GM23338 (cell line): ENCODE measurements around the gene KCNC4. TPM values are rescaled to one million over a fixed set of nuclear protein-coding genes. Genes with fewer than 3 reads are reported as not detected.

Experiments
- EZH2 ChIP-seq: fragments of 200-600 bp; sonication (generic); IDR thresholded peaks from one replicate; pipeline ENCODE4 v1.8.0; 2017; ENCODE audit warnings: antibody characterized with exemption, mild to moderate bottlenecking, low read depth; ENCODE audit not compliant: unreplicated experiment
- EZH2phosphoT487 ChIP-seq: fragments of 200-600 bp; sonication (generic); IDR thresholded peaks from one replicate; pipeline ENCODE4 v1.8.1; 2018; ENCODE audit warnings: antibody characterized with exemption; ENCODE audit not compliant: unreplicated experiment
- NANOG ChIP-seq: IDR thresholded peaks from 2 replicates; pipeline ENCODE4 v1.6.1; 2016; ENCODE audit warnings: antibody characterized with exemption, borderline replicate concordance
- POLR2AphosphoS5 ChIP-seq: IDR thresholded peaks from 2 replicates; pipeline ENCODE4 v1.6.1; 2016; ENCODE audit warnings: antibody characterized with exemption, low read depth
- STAT1 ChIP-seq: IDR thresholded peaks from one replicate; pipeline ENCODE4 v1.6.1; 2016; ENCODE audit warnings: antibody characterized with exemption; ENCODE audit not compliant: unreplicated experiment
- ZNF114 ChIP-seq: fragments of 250-450 bp; sonication (Bioruptor Pico); IDR thresholded peaks from 2 replicates; pipeline ENCODE4 v1.5.0; 2020; ENCODE audit warnings: mild to moderate bottlenecking, moderate library complexity
- ZNF331 ChIP-seq: fragments of 250-450 bp; sonication (Bioruptor Pico); IDR thresholded peaks from 2 replicates; pipeline ENCODE4 v1.5.0; 2020; ENCODE audit warnings: low read depth, mild to moderate bottlenecking, moderate library complexity
- polyA plus RNA-seq: library from polyadenylated mRNA; unstranded; fragments of >200 nt; fragmentation: Nextera tagmentation; extraction: Ambion mirVana; gene quantifications from 2 replicates; pipeline ENCODE4 v1.2.1, GENCODE V29; 2016
- total RNA-seq: library from RNA; depleted of rRNA; stranded (reverse); fragments of >200 nt; shearing (Covaris generic); gene quantifications from 2 replicates; pipeline ENCODE4 v1.2.3, GENCODE V29; 2014
- TF ChIP-seq, protein P1 (sequence below): fragments of 250-450 bp; sonication (Bioruptor Pico); IDR thresholded peaks from 2 replicates; pipeline ENCODE4 v1.5.0; 2020; ENCODE audit warnings: mild to moderate bottlenecking, moderate library complexity
- TF ChIP-seq, protein P2 (sequence below): IDR thresholded peaks from one replicate; pipeline ENCODE4 v1.6.1; 2018; ENCODE audit warnings: antibody characterized with exemption; ENCODE audit not compliant: unreplicated experiment
- TF ChIP-seq, protein P3 (sequence below): IDR thresholded peaks from 2 replicates; pipeline ENCODE4 v1.6.1; 2016; ENCODE audit warnings: antibody characterized with exemption

KCNC4 gene
- total and polyA plus RNA-seq, 2 experiments from 2014 or later: 3.5 to 10.7 TPM

DNA sequence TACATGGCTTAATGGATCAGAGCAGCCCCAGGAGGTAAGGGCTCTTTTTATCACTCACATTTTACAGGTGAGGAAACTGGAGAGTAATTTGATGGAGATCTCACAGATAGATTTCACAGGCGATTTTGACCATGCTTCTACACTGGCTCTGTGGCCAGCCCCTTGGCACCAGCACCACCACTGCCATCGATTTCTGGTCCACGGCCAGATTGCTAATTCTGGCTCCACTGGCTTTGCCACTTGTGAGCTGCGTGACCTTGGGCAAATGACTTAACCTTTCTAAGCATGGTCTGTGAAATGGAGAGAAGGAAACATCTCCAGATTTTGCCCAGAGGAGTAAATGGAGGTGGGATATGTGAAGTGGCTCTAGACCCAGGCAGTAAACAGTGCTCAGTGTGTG lies 32.6 kb downstream of the KCNC4 start (continued):
- TF ChIP-seq, protein P1, sequence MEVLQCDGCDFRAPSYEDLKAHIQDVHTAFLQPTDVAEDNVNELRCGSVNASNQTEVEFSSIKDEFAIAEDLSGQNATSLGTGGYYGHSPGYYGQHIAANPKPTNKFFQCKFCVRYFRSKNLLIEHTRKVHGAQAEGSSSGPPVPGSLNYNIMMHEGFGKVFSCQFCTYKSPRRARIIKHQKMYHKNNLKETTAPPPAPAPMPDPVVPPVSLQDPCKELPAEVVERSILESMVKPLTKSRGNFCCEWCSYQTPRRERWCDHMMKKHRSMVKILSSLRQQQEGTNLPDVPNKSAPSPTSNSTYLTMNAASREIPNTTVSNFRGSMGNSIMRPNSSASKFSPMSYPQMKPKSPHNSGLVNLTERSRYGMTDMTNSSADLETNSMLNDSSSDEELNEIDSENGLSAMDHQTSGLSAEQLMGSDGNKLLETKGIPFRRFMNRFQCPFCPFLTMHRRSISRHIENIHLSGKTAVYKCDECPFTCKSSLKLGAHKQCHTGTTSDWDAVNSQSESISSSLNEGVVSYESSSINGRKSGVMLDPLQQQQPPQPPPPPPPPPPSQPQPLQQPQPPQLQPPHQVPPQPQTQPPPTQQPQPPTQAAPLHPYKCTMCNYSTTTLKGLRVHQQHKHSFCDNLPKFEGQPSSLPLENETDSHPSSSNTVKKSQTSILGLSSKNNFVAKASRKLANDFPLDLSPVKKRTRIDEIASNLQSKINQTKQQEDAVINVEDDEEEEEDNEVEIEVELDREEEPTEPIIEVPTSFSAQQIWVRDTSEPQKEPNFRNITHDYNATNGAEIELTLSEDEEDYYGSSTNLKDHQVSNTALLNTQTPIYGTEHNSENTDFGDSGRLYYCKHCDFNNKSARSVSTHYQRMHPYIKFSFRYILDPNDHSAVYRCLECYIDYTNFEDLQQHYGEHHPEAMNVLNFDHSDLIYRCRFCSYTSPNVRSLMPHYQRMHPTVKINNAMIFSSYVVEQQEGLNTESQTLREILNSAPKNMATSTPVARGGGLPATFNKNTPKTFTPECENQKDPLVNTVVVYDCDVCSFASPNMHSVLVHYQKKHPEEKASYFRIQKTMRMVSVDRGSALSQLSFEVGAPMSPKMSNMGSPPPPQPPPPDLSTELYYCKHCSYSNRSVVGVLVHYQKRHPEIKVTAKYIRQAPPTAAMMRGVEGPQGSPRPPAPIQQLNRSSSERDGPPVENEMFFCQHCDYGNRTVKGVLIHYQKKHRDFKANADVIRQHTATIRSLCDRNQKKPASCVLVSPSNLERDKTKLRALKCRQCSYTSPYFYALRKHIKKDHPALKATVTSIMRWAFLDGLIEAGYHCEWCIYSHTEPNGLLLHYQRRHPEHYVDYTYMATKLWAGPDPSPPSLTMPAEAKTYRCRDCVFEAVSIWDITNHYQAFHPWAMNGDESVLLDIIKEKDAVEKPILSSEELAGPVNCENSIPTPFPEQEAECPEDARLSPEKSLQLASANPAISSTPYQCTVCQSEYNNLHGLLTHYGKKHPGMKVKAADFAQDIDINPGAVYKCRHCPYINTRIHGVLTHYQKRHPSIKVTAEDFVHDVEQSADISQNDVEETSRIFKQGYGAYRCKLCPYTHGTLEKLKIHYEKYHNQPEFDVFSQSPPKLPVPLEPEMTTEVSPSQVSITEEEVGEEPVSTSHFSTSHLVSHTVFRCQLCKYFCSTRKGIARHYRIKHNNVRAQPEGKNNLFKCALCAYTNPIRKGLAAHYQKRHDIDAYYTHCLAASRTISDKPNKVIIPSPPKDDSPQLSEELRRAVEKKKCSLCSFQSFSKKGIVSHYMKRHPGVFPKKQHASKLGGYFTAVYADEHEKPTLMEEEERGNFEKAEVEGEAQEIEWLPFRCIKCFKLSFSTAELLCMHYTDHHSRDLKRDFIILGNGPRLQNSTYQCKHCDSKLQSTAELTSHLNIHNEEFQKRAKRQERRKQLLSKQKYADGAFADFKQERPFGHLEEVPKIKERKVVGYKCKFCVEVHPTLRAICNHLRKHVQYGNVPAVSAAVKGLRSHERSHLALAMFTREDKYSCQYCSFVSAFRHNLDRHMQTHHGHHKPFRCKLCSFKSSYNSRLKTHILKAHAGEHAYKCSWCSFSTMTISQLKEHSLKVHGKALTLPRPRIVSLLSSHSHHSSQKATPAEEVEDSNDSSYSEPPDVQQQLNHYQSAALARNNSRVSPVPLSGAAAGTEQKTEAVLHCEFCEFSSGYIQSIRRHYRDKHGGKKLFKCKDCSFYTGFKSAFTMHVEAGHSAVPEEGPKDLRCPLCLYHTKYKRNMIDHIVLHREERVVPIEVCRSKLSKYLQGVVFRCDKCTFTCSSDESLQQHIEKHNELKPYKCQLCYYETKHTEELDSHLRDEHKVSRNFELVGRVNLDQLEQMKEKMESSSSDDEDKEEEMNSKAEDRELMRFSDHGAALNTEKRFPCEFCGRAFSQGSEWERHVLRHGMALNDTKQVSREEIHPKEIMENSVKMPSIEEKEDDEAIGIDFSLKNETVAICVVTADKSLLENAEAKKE (CRISPR knock-in tag): no peak
- TF ChIP-seq ZNF114 (CRISPR knock-in tag): no peak
- no peak for TF ChIP-seq NANOG
- TF ChIP-seq, protein P2, sequence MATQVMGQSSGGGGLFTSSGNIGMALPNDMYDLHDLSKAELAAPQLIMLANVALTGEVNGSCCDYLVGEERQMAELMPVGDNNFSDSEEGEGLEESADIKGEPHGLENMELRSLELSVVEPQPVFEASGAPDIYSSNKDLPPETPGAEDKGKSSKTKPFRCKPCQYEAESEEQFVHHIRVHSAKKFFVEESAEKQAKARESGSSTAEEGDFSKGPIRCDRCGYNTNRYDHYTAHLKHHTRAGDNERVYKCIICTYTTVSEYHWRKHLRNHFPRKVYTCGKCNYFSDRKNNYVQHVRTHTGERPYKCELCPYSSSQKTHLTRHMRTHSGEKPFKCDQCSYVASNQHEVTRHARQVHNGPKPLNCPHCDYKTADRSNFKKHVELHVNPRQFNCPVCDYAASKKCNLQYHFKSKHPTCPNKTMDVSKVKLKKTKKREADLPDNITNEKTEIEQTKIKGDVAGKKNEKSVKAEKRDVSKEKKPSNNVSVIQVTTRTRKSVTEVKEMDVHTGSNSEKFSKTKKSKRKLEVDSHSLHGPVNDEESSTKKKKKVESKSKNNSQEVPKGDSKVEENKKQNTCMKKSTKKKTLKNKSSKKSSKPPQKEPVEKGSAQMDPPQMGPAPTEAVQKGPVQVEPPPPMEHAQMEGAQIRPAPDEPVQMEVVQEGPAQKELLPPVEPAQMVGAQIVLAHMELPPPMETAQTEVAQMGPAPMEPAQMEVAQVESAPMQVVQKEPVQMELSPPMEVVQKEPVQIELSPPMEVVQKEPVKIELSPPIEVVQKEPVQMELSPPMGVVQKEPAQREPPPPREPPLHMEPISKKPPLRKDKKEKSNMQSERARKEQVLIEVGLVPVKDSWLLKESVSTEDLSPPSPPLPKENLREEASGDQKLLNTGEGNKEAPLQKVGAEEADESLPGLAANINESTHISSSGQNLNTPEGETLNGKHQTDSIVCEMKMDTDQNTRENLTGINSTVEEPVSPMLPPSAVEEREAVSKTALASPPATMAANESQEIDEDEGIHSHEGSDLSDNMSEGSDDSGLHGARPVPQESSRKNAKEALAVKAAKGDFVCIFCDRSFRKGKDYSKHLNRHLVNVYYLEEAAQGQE: no peak
- TF ChIP-seq, protein P3, sequence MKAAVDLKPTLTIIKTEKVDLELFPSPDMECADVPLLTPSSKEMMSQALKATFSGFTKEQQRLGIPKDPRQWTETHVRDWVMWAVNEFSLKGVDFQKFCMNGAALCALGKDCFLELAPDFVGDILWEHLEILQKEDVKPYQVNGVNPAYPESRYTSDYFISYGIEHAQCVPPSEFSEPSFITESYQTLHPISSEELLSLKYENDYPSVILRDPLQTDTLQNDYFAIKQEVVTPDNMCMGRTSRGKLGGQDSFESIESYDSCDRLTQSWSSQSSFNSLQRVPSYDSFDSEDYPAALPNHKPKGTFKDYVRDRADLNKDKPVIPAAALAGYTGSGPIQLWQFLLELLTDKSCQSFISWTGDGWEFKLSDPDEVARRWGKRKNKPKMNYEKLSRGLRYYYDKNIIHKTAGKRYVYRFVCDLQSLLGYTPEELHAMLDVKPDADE: no peak
- no peak for TF ChIP-seq ZNF331
- TF ChIP-seq POLR2AphosphoS5: no peak
- no peak for TF ChIP-seq EZH2phosphoT487
- TF ChIP-seq STAT1: no peak
- TF ChIP-seq EZH2: no peak
